Breast epithelium (tissue), 3 donors: ENCODE results near the gene IQCH.

Experiments used
- CTCF ChIP-seq, 3 donors: fragments of 450-650 bp; IDR thresholded peaks; one replicate each; pipeline ENCODE4 v1.5.1; 2016 to 2017; ENCODE audit warnings: antibody characterized with exemption in 3 of 3, mild to moderate bottlenecking in 3 of 3, moderate library complexity in 3 of 3
- POLR2A ChIP-seq: fragments of 450-650 bp; IDR thresholded peaks from one replicate; pipeline ENCODE4 v1.6.1; 2016; ENCODE audit warnings: antibody characterized with exemption, mild to moderate bottlenecking, moderate library complexity

DNA sequence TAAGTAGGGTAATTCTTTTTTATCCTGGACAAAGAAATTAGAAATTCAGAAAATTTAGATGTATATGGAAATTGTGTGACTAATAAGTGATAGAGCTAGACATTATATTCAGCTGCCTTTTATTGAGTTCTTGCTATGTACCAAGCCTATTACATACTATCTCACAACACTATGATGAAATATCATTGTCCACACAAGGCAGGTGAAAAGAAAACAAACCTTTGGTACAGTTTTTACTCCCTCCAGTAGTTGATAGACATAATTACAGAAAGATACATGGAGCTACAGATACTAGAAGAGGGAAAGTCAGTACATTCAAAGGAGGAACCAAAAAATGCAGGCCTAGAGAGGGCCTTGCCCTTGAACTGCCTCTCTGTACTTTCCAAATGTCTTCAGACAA, 4.8 kb downstream of the IQCH start:
- TF ChIP-seq CTCF (IDR thresholded peaks at IDR 0.05) = no peak
- TF ChIP-seq POLR2A = no peak
